ENCODE data around the gene DEGS2. TPM values are rescaled to one million over a fixed set of nuclear protein-coding genes. Genes with fewer than 3 reads are reported as not detected.
A peak's percentile ranks its signal among the peaks of the same experiment; 100 is the strongest.
"Not testable (repeated sequence)": the region's sequence is repeated elsewhere in the genome, so short reads cannot be mapped to it uniquely, and the experiment has no call there.

DEGS2 gene
- total and polyA plus RNA-seq, 5 donors from 2014 or later: 0.09 to 0.35 (median 0.17) TPM; not detected in 1

DNA sequence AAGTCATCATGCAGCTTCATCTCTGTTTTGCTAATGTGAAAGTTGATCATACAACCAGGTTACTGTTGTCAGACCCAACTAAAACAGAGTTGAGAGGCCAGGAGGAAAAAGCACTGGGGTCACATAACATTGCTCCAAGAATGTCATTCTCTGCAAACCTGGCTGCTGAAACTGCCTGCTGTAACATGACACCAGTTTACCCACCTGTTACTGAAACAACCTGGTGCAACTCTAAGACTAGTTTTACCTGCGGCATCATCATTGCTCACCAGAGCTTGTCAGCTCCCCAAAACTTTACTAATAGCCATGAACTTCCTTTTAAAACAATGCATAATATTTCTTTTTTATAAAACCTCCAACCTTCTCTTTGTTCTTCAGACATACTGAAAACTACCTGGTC, 30.7 kb upstream of the DEGS2 start:
- no peaks in the 10 kb centered on the region for H3K9me3 ChIP-seq (ENCODE audit: control insufficient read depth in 2 of 2, low read length in 2 of 2)
- ATAC-seq (ENCODE audit: low read depth in 2 of 2) (no peak), DNase-seq (no peak)
- peaks cover 10% of the 10 kb centered on the region for H3K4me1 ChIP-seq (ENCODE audit: control insufficient read depth, insufficient read depth, low read length, poor library complexity, severe bottlenecking)
- H3K27ac Mint-ChIP-seq: no peak overlapping the region
- no peaks in the 10 kb centered on the region for H3K9me3 Mint-ChIP-seq
- no peaks in the 10 kb centered on the region for H3K27me3 ChIP-seq (ENCODE audit: control insufficient read depth, insufficient read depth, low read length)
- H3K36me3 Mint-ChIP-seq: no peaks in the 10 kb centered on the region
- no peak overlapping the region for H3K4me3 ChIP-seq (ENCODE audit: low read depth, low read length)
- H3K36me3 ChIP-seq (ENCODE audit: control insufficient read depth, insufficient read depth, low read length): no peaks in the 10 kb centered on the region
- H3K4me1 Mint-ChIP-seq: peaks cover 6 to 15% (median 7%) of the 10 kb centered on the region in 4 donors
- H3K27ac ChIP-seq (ENCODE audit: insufficient read depth, low read length, poor library complexity, severe bottlenecking): no peak overlapping the region
- H3K4me3 Mint-ChIP-seq: no peak overlapping the region
- H3K27me3 Mint-ChIP-seq: no peaks in the 10 kb centered on the region

DNA sequence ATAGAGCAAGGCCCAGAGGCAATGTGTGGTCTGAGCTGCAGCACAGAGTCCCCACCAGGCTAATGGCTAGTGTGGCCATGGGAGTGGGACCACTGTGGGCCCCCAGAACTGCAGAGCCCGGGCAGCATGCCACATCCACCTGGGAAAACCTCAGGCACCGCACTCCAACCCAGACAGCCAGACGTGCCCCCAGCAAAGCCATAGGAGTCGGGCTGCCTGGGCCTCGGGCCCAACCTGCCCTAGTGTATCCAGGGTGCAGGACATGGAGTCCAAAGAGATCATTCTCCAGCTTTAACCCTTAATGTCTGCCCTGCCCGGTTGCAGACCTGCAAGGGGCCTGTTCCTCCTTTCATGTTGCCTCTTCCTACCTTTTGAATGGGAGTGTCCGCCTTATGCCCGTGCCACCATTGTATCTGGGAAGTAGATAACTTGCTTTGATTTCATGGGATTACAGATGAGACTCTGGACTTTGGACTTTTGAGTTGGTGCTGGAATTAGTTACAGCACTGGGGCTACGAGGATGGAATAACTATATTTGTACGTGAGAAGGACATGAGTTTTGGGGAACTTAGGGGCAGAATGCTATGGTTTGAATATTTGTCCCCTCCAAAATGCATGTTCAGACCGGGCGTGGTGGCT, 29.1 kb upstream of the DEGS2 start:
- H3K27me3 ChIP-seq (ENCODE audit: control insufficient read depth, insufficient read depth, low read length): no peaks in the 10 kb centered on the region
- H3K36me3 ChIP-seq (ENCODE audit: control insufficient read depth, insufficient read depth, low read length): no peaks in the 10 kb centered on the region
- Mint-ChIP-seq H3K27ac (no peak overlapping the region), H3K4me1 (peaks cover 2 to 7% (median 6%) of the 10 kb centered on the region in 4 donors), H3K9me3 (no peaks in the 10 kb centered on the region), H3K27me3 (no peaks in the 10 kb centered on the region), H3K4me3 (peak overlapping the region in 1 of 4 donors; percentile 35), H3K36me3 (no peaks in the 10 kb centered on the region)
- H3K4me1 ChIP-seq (ENCODE audit: control insufficient read depth, insufficient read depth, low read length, poor library complexity, severe bottlenecking): peaks cover 9% of the 10 kb centered on the region
- no peaks in the 10 kb centered on the region for H3K9me3 ChIP-seq (ENCODE audit: control insufficient read depth in 2 of 2, low read length in 2 of 2)
- no peak overlapping the region for H3K27ac ChIP-seq (ENCODE audit: insufficient read depth, low read length, poor library complexity, severe bottlenecking)
- DNase-seq: no peak
- no peak overlapping the region for H3K4me3 ChIP-seq (ENCODE audit: low read depth, low read length)
- no peak for ATAC-seq (ENCODE audit: low read depth in 2 of 2)

DNA sequence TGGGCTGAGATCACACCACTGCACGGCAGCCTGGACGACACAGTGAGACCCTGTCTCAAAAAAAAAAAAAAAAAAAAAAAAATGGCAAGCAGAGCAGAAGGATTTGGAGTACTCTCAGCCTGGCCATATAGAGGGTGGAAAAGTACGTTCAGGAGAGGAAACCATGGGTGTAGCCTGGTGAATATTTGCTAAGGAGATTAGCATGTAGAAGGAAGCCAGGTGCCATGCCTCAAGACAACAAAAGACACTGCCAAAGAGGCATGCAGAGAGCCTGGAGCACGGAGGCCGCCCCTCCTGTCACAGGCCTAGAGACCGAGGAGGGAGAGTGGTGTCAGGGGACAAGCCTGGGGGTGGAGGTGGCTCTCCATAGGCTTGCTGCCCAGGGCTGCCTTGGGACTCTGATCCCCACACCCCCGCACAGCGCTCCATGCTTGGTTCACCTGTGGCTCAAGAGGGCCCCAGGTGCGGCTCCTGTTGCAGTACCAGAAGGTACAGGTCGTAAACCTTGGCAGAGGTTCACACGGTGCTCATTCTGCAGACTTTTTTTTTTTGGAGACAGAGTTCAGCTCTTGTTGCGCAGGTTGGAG, 27.9 kb upstream of the DEGS2 start:
- no peaks in the 10 kb centered on the region for H3K9me3 ChIP-seq (ENCODE audit: control insufficient read depth in 2 of 2, low read length in 2 of 2)
- DNase-seq: no peak
- H3K27ac Mint-ChIP-seq: no peak overlapping the region
- ATAC-seq (ENCODE audit: low read depth in 2 of 2): no peak
- H3K4me1 ChIP-seq (ENCODE audit: control insufficient read depth, insufficient read depth, low read length, poor library complexity, severe bottlenecking): peaks cover 2% of the 10 kb centered on the region
- no peaks in the 10 kb centered on the region for H3K36me3 ChIP-seq (ENCODE audit: control insufficient read depth, insufficient read depth, low read length)
- H3K4me3 ChIP-seq (ENCODE audit: low read depth, low read length): no peak overlapping the region
- no peak overlapping the region for H3K27ac ChIP-seq (ENCODE audit: insufficient read depth, low read length, poor library complexity, severe bottlenecking)
- H3K36me3 Mint-ChIP-seq: no peaks in the 10 kb centered on the region
- no peaks in the 10 kb centered on the region for H3K4me1 Mint-ChIP-seq
- no peaks in the 10 kb centered on the region for H3K27me3 ChIP-seq (ENCODE audit: control insufficient read depth, insufficient read depth, low read length)
- no peaks in the 10 kb centered on the region for H3K27me3 Mint-ChIP-seq
- H3K4me3 Mint-ChIP-seq: no peak overlapping the region
- no peaks in the 10 kb centered on the region for H3K9me3 Mint-ChIP-seq

DNA sequence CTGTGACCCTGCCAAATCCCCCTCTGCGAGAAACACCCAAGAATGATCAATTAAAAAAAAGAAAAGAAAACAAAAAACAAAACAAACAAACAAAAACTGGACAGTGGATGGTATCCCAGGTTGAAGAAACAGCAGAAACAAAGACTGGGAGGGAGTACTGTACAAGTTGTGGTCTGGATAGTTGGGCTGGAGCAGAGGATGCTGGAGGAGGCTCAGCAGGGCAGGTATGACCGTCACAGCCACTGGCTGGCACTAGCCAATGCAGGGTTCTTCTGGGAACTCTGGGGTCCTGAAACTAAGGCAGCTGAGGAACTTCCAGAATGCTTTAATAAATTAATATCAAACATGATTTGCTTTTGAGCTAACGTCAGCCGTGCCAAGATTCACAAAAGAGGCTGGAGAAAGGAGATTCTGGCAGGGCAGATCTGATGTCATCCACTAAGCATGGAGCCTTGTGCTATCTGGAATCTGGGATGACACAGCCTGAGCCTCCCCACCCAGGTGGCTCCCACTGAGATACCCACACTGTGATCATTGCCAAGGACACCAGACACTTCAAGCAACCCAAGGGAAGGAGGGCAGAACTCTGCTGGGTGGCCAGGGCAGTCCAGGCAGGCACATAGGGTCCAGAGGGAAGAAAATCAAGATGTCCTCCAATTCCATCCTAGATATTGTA, 22.6 kb upstream of the DEGS2 start:
- H3K27me3 ChIP-seq (ENCODE audit: control insufficient read depth, insufficient read depth, low read length); H3K4me1 ChIP-seq (ENCODE audit: control insufficient read depth, insufficient read depth, low read length, poor library complexity, severe bottlenecking); DNase-seq; H3K9me3 ChIP-seq (ENCODE audit: control insufficient read depth in 2 of 2, low read length in 2 of 2); H3K36me3 Mint-ChIP-seq; H3K27ac ChIP-seq (ENCODE audit: insufficient read depth, low read length, poor library complexity, severe bottlenecking); H3K27me3 Mint-ChIP-seq; H3K9me3 Mint-ChIP-seq; ATAC-seq (ENCODE audit: low read depth in 2 of 2); H3K4me3 Mint-ChIP-seq; H3K4me1 Mint-ChIP-seq; H3K27ac Mint-ChIP-seq; H3K4me3 ChIP-seq (ENCODE audit: low read depth, low read length); H3K36me3 ChIP-seq (ENCODE audit: control insufficient read depth, insufficient read depth, low read length): not testable (repeated sequence)

DNA sequence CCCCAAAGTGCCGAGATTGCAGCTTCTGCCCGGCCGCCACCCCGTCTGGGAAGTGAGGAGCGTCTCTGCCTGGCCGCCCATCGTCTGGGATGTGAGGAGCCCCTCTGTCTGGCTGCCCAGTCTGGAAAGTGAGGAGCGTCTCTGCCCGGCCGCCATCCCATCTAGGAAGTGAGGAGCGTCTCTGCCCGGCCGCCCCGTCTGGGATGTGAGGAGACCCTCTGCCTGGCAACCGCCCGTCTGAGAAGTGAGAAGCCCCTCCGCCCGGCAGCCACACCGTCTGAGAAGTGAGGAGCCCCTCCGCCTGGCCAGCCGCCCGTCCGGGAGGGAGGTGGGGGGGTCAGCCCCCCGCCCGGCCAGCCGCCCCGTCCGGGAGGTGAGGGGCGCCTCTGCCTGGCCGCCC, 21.2 kb upstream of the DEGS2 start:
- not testable (repeated sequence) for H3K27me3 ChIP-seq (ENCODE audit: control insufficient read depth, insufficient read depth, low read length); H3K4me1 Mint-ChIP-seq; H3K4me1 ChIP-seq (ENCODE audit: control insufficient read depth, insufficient read depth, low read length, poor library complexity, severe bottlenecking); H3K36me3 ChIP-seq (ENCODE audit: control insufficient read depth, insufficient read depth, low read length); DNase-seq; H3K4me3 ChIP-seq (ENCODE audit: low read depth, low read length); H3K9me3 Mint-ChIP-seq; H3K27ac Mint-ChIP-seq; H3K9me3 ChIP-seq (ENCODE audit: control insufficient read depth in 2 of 2, low read length in 2 of 2); H3K36me3 Mint-ChIP-seq; H3K27me3 Mint-ChIP-seq; H3K27ac ChIP-seq (ENCODE audit: insufficient read depth, low read length, poor library complexity, severe bottlenecking); ATAC-seq (ENCODE audit: low read depth in 2 of 2); H3K4me3 Mint-ChIP-seq

DNA sequence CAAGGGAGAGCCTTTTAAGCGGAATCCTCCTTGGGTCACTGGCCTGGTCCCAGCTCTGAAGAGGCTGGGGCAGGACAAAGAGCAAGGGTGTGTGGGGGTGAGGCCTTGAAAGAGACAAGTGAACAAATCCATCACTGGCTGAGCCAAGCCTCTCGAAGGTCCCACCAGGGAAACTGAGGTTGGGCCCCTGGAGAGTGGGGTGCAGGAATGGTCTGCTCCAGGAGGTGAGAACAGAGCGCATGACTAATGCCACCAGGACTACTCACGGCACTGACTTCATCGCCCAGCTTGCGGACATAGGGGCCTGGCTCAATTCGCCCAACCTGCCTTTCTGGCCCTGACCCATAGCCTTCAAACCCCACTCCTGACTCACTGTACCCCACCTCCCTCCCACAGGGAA, 19.2 kb upstream of the DEGS2 start:
- Mint-ChIP-seq H3K27ac (no peak overlapping the region), H3K4me3 (no peak overlapping the region), H3K9me3 (peaks cover 0 to 1% (median 0%) of the 10 kb centered on the region in 7 donors), H3K36me3 (no peaks in the 10 kb centered on the region), H3K4me1 (no peaks in the 10 kb centered on the region), H3K27me3 (no peaks in the 10 kb centered on the region)
- Histone ChIP-seq H3K9me3 (ENCODE audit: control insufficient read depth in 2 of 2, low read length in 2 of 2) (no peaks in the 10 kb centered on the region), H3K27ac (ENCODE audit: insufficient read depth, low read length, poor library complexity, severe bottlenecking) (no peak overlapping the region), H3K4me1 (ENCODE audit: control insufficient read depth, insufficient read depth, low read length, poor library complexity, severe bottlenecking) (no peaks in the 10 kb centered on the region), H3K4me3 (ENCODE audit: low read depth, low read length) (no peak overlapping the region), H3K36me3 (ENCODE audit: control insufficient read depth, insufficient read depth, low read length) (no peaks in the 10 kb centered on the region), H3K27me3 (ENCODE audit: control insufficient read depth, insufficient read depth, low read length) (no peaks in the 10 kb centered on the region)
- DNase-seq (no peak), ATAC-seq (ENCODE audit: low read depth in 2 of 2) (no peak)

DNA sequence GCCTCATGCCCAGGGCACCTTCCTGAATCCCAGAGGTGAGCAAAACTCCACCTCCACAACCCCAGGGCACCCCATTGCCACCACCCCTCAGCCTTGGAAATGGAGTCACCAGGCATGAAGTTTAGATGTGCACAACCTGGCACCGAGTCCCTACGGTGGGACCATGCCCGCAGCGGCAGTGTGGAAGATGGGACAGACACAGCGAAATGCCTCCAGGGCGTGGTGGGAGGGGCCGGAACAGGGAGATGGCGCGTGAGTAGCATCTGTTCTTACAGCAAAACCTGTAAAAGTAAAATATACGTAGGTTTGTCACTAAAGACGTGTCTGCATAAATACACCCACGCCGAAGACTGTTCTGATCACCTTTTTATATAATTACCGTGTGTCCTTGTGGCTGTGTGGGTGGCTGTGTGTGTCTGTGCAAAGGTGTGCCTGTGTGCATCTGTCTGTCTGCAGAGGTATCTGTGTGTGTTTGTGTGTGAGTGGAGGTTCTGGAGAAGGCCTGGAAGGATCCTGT, 17.4 kb upstream of the DEGS2 start:
- Histone ChIP-seq H3K4me1 (ENCODE audit: control insufficient read depth, insufficient read depth, low read length, poor library complexity, severe bottlenecking) (no peaks in the 10 kb centered on the region), H3K27ac (ENCODE audit: insufficient read depth, low read length, poor library complexity, severe bottlenecking) (no peak overlapping the region), H3K27me3 (ENCODE audit: control insufficient read depth, insufficient read depth, low read length) (no peaks in the 10 kb centered on the region), H3K4me3 (ENCODE audit: low read depth, low read length) (no peak overlapping the region), H3K36me3 (ENCODE audit: control insufficient read depth, insufficient read depth, low read length) (no peaks in the 10 kb centered on the region), H3K9me3 (ENCODE audit: control insufficient read depth in 2 of 2, low read length in 2 of 2) (no peaks in the 10 kb centered on the region)
- H3K9me3 Mint-ChIP-seq: peaks cover 0 to 1% (median 0%) of the 10 kb centered on the region in 7 donors
- H3K36me3 Mint-ChIP-seq: no peaks in the 10 kb centered on the region
- H3K4me1 Mint-ChIP-seq: no peaks in the 10 kb centered on the region
- DNase-seq: no peak
- H3K4me3 Mint-ChIP-seq: peak overlapping the region in 1 of 4 donors; percentile 69
- no peak for ATAC-seq (ENCODE audit: low read depth in 2 of 2)
- peaks cover 6% of the 10 kb centered on the region for H3K27me3 Mint-ChIP-seq
- H3K27ac Mint-ChIP-seq: no peak overlapping the region
